ENCODE data around the gene RPL6.

DNA sequence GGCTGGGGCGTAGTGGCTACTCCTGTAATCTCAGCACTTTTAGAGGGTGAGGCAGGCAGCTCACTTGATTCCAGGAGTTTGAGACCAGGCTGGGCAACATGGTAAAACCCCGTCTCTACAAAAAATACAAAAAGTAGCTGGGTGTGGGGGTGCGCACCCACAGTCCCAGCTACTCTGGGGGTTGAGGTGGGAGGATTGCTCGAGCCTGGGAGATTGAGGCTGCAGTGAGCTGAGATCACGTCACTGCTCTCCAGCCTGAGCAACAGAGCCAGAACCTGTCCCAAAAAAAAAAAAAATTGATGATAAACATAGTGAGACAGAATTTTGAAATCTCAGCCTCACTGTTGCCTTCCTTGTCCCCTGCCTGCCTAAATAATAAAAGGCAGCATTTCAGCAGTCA is 49.3 kb upstream of the RPL6 start:
- TF ChIP-seq, protein P1, sequence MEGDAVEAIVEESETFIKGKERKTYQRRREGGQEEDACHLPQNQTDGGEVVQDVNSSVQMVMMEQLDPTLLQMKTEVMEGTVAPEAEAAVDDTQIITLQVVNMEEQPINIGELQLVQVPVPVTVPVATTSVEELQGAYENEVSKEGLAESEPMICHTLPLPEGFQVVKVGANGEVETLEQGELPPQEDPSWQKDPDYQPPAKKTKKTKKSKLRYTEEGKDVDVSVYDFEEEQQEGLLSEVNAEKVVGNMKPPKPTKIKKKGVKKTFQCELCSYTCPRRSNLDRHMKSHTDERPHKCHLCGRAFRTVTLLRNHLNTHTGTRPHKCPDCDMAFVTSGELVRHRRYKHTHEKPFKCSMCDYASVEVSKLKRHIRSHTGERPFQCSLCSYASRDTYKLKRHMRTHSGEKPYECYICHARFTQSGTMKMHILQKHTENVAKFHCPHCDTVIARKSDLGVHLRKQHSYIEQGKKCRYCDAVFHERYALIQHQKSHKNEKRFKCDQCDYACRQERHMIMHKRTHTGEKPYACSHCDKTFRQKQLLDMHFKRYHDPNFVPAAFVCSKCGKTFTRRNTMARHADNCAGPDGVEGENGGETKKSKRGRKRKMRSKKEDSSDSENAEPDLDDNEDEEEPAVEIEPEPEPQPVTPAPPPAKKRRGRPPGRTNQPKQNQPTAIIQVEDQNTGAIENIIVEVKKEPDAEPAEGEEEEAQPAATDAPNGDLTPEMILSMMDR (IDR thresholded peaks at IDR 0.05): no peak
- TF ChIP-seq EZH2phosphoT487 (IDR thresholded peaks at IDR 0.05; ENCODE audit: borderline replicate concordance, low read depth): no peak
- no peak for TF ChIP-seq SMC3 (IDR thresholded peaks at IDR 0.05; ENCODE audit: low read depth, low read length)
- TF ChIP-seq MEF2A (IDR thresholded peaks at IDR 0.05; ENCODE audit: borderline replicate concordance, low read depth): no peak
- TF ChIP-seq YY1 (IDR thresholded peaks at IDR 0.05; ENCODE audit: low read depth): no peak
- no peak for TF ChIP-seq TEAD4 (IDR thresholded peaks at IDR 0.05; ENCODE audit: borderline replicate concordance, insufficient read depth)
- no peak for TF ChIP-seq JUND (IDR thresholded peaks at IDR 0.05)
- TF ChIP-seq CHD2 (IDR thresholded peaks at IDR 0.05; ENCODE audit: low read length, partially characterized antibody): no peak
- TF ChIP-seq, protein P2, sequence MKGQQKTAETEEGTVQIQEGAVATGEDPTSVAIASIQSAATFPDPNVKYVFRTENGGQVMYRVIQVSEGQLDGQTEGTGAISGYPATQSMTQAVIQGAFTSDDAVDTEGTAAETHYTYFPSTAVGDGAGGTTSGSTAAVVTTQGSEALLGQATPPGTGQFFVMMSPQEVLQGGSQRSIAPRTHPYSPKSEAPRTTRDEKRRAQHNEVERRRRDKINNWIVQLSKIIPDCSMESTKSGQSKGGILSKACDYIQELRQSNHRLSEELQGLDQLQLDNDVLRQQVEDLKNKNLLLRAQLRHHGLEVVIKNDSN (IDR thresholded peaks at IDR 0.05; ENCODE audit: borderline replicate concordance, low read depth): no peak
